Thyroid gland (tissue), 4 donors: ENCODE data around the gene NDST1. TPM values are rescaled to one million over a fixed set of nuclear protein-coding genes. Genes with fewer than 3 reads are reported as not detected.

Experiments used
- DNase-seq, 2 donors: peaks; one replicate each; pipeline ENCODE4 v3.0.0-alpha.2; 2019
- H3K27ac ChIP-seq, 3 donors: fragments of 200-600 bp; sonication (generic); 1 replicate in 2 of 3; 2 replicates in 1 of 3; pipeline ENCODE4 v1.5.1; 2016 to 2019; ENCODE audit warnings: mild to moderate bottlenecking in 1 of 3, moderate library complexity in 1 of 3
- H3K27me3 ChIP-seq: fragments of 200-600 bp; sonication (generic); one replicate; pipeline ENCODE4 v1.5.1; 2019
- H3K36me3 ChIP-seq, 2 donors: fragments of 200-600 bp; sonication (generic); one replicate each; pipeline ENCODE4 v1.5.1; 2016 to 2019
- H3K4me1 ChIP-seq, 2 donors: fragments of 200-600 bp; sonication (generic); one replicate each; pipeline ENCODE4 v1.5.1; 2017 to 2019
- H3K4me3 ChIP-seq, 3 donors: fragments of 200-600 bp; sonication (generic); replicated peaks in 1 of 3; 1 replicate in 2 of 3; 2 replicates in 1 of 3; pipeline ENCODE4 v1.5.1; 2016; ENCODE audit warnings: mild to moderate bottlenecking in 1 of 3
- H3K9me3 ChIP-seq: fragments of 200-600 bp; sonication (generic); one replicate; pipeline ENCODE4 v1.5.1; 2017
- POLR2A ChIP-seq, 2 donors: fragments of 450-650 bp; IDR thresholded peaks; one replicate each; pipeline ENCODE4 v1.6.1; 2017; ENCODE audit warnings: antibody characterized with exemption in 2 of 2, mild to moderate bottlenecking in 2 of 2, moderate library complexity in 1 of 2
- WGBS, 2 donors: methylation state at CpG; one replicate each; pipeline ENCODE4 v1.1.5; 2017; 5-methylcytosine and 5-hydroxymethylcytosine counted together
- intact Hi-C: fragments of 100-400 bp; cut with DNase I; formaldehyde crosslinking; loops from one replicate; pipeline ENCODE4 v1.15.1; 2023
- total RNA-seq, 4 donors: library from RNA; depleted of rRNA; stranded (reverse); fragments of >200 nt; gene quantifications; one replicate each; pipeline ENCODE4 v1.2.3, GENCODE V29; 2016
- TF ChIP-seq, protein P1 (sequence below), 6 experiments: fragments of 200-600 bp in 3 of 6; fragments of 450-650 bp in 3 of 6; sonication (generic) in 3 of 6; IDR thresholded peaks; one replicate each; pipeline ENCODE4 v1.5.1; 2016 to 2019; ENCODE audit warnings: antibody characterized with exemption in 6 of 6, mild to moderate bottlenecking in 2 of 6, inconsistent platforms in 1 of 6, moderate library complexity in 1 of 6

Gene NDST1
- total RNA-seq, 4 donors from 2014 or later: 84.9 to 171 (median 113) TPM

DNA sequence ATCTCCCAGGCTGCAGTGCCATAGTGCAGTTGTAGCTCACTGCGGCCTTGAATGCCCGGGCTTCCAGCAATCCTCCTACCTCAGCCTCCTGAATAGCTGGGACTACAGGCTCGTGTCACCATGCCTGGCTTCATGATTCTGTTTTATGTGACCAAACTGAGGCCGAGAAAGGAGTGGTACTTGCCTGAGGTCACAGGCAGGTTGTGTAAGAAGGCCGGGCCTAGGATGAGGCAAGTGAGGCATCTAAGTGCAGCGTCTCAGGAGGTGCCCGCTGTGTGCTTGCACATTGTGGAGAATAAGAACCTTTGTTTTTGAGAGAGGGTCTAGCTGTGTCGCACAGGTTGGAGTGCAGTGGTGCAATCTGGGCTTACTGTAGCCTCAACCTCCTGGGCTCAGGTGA lies 2.1 kb upstream of the NDST1 start:
- TF ChIP-seq, protein P1, sequence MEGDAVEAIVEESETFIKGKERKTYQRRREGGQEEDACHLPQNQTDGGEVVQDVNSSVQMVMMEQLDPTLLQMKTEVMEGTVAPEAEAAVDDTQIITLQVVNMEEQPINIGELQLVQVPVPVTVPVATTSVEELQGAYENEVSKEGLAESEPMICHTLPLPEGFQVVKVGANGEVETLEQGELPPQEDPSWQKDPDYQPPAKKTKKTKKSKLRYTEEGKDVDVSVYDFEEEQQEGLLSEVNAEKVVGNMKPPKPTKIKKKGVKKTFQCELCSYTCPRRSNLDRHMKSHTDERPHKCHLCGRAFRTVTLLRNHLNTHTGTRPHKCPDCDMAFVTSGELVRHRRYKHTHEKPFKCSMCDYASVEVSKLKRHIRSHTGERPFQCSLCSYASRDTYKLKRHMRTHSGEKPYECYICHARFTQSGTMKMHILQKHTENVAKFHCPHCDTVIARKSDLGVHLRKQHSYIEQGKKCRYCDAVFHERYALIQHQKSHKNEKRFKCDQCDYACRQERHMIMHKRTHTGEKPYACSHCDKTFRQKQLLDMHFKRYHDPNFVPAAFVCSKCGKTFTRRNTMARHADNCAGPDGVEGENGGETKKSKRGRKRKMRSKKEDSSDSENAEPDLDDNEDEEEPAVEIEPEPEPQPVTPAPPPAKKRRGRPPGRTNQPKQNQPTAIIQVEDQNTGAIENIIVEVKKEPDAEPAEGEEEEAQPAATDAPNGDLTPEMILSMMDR (IDR thresholded peaks at IDR 0.05): no peak
- no peak for TF ChIP-seq POLR2A (IDR thresholded peaks at IDR 0.05)
- H3K27me3 ChIP-seq: no peaks in the 10 kb centered on the region
- H3K4me1 ChIP-seq: peaks cover 95 to 100% of the 10 kb centered on the region in 2 donors
- intact Hi-C loops: no loop called here
- H3K9me3 ChIP-seq: no peaks in the 10 kb centered on the region
- H3K27ac ChIP-seq: peak overlapping the region; percentile 95 to 98 (median 96)
- H3K36me3 ChIP-seq: no peaks in the 10 kb centered on the region
- no peak for DNase-seq
- no peak overlapping the region for H3K4me3 ChIP-seq
- WGBS, 2 donors: 93 to 94% methylated on average over 8 of the region's 8 CpGs

DNA sequence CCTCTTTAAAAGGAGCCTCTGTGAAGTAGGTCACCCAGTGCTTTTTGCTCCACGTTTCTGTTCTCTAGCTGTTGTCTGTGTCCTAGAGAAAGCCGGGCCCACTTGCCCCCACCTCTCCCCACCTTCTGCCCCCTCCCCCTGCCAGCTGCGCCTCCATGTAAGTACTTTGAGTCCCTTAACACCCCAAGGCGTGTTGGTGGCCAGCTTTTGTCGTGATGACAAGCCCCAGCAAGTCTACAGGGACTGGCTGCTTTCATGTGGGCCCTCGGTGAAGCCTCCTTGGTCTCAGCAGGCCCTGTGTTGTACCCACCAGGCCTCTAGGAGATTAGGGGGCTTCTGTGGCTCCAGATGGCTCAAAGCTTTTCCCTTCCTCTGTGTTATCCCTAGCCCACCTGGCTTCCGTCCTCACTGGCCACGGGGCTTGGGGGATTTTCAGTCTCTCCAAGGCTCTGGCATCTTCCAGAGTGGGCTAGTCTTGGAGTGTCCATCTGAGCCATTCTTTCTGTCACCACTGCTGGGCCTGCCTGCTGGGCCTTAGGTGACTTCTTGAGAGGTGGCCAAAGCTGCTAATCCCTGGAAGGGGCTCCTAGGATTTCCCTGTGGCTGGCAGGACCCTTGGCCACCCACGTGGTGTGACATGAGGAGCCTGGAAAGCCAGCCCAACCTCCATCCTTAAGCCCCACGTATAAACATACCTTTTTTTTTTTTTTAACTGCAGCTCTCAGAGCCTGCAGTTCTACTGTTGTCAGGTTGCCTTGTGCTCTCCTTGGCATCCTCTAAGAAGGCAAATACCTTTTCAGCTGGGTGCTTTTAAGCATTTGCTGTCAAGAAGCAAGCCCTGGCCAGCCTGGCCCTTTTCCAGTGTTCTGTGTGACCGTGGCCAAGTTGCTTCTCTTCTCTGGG lies 1.1 kb upstream of the NDST1 start:
- no peak for TF ChIP-seq POLR2A (IDR thresholded peaks at IDR 0.05)
- TF ChIP-seq, protein P1 (IDR thresholded peaks at IDR 0.05): no peak
- 32 to 43% methylated on average over 10 to 11 of the region's 11 CpGs for WGBS, 2 donors
- H3K27me3 ChIP-seq: no peaks in the 10 kb centered on the region
- H3K36me3 ChIP-seq: no peaks in the 10 kb centered on the region
- H3K4me1 ChIP-seq: peaks cover 96 to 100% of the 10 kb centered on the region in 2 donors
- H3K4me3 ChIP-seq: no peak overlapping the region
- peak overlapping the region; percentile 95 to 98 (median 96) for H3K27ac ChIP-seq
- peak; percentile 95 to 96 for DNase-seq
- intact Hi-C loops: no loop called here
- no peaks in the 10 kb centered on the region for H3K9me3 ChIP-seq

DNA sequence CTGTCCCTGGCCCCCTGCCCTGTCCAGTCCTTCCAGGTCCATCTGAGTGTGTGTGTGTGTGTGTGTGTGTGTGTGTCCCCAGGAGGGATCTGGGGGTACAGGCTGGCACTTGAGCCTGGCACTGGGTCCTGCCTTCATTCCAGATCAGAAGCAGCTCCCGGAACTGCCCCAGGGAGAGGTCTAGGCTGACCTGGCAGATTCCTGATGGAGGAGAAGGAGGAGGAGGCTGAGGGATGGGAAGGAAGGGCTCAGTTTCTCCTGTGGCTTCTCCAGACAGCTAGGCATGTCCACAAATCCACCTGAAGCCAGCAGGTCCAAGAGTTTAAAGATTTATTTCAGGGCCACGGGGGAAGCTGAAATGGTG lies 328 bp downstream of the NDST1 start:
- H3K4me3 ChIP-seq: no peak overlapping the region
- intact Hi-C loops: no loop called here
- peak in 1 of 2 donors; percentile 5 for TF ChIP-seq POLR2A (IDR thresholded peaks at IDR 0.05)
- TF ChIP-seq, protein P1 (IDR thresholded peaks at IDR 0.05): no peak

DNA sequence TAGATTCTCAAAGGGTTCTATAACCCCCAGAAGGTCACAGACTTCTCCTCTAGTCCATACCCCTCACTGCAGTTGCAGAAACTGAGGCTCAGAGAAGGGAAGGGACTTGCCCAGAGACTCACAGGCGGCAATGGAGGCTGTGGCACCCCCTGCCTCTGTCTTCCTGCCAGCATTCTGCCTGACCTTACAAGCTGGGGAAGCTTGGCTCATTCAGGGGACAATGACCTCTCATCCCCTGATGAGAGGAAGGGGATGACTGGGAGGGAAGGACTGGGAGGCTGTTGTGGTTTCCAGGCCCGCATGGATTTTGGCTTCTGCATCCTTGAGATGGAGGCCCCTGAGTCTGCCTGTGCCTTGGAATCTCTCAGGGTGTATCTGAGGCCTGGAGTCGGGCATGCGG lies 897 bp downstream of the NDST1 start:
- no peaks in the 10 kb centered on the region for H3K9me3 ChIP-seq
- H3K4me1 ChIP-seq: peaks cover 87 to 100% of the 10 kb centered on the region in 2 donors

More for the DNA sequence above, 328 bp downstream of the NDST1 start:
- Histone ChIP-seq H3K9me3 (no peaks in the 10 kb centered on the region), H3K4me1 (peaks cover 92 to 100% of the 10 kb centered on the region in 2 donors), H3K27me3 (no peaks in the 10 kb centered on the region), H3K36me3 (no peaks in the 10 kb centered on the region), H3K27ac (peak overlapping the region; percentile 95 to 98 (median 96))
- 30 to 44% methylated on average over 2 of the region's 2 CpGs for WGBS, 2 donors
- DNase-seq: no peak

More for the DNA sequence above, 897 bp downstream of the NDST1 start:
- Histone ChIP-seq H3K27me3 (no peaks in the 10 kb centered on the region), H3K27ac (peak overlapping the region; percentile 95 to 98 (median 96)), H3K4me3 (no peak overlapping the region), H3K36me3 (no peaks in the 10 kb centered on the region)
- intact Hi-C loops: no loop called here
- no peak for DNase-seq
- 60 to 73% methylated on average over 4 of the region's 4 CpGs for WGBS, 2 donors
- no peak for TF ChIP-seq POLR2A (IDR thresholded peaks at IDR 0.05)
- TF ChIP-seq, protein P1 (IDR thresholded peaks at IDR 0.05): no peak
